Endodermal cell (in vitro differentiated cells): ENCODE measurements around the gene UNC13B. TPM values are rescaled to one million over a fixed set of nuclear protein-coding genes. Genes with fewer than 3 reads are reported as not detected.

ENCODE experiments used
- DNase-seq: peaks from one replicate; pipeline ENCODE4 v3.0.0-alpha.2; 2017
- H3K27ac ChIP-seq: 2 replicates; pipeline ENCODE4 v1.5.1; 2013; ENCODE audit warnings: mild to moderate bottlenecking, low read depth, low read length, moderate library complexity
- H3K27me3 ChIP-seq: 2 replicates; pipeline ENCODE4 v1.6.1; 2013; ENCODE audit warnings: mild to moderate bottlenecking, low read length, moderate library complexity; ENCODE audit not compliant: insufficient read depth, control insufficient read depth, poor library complexity, severe bottlenecking
- H3K36me3 ChIP-seq: 2 replicates; pipeline ENCODE4 v1.7.0; 2013; ENCODE audit warnings: mild to moderate bottlenecking, low read length, moderate library complexity; ENCODE audit not compliant: control insufficient read depth, insufficient read depth
- H3K4me1 ChIP-seq: one replicate; pipeline ENCODE4 v1.7.0; 2013; ENCODE audit warnings: low read length; ENCODE audit not compliant: control insufficient read depth, insufficient read depth
- H3K4me3 ChIP-seq: 2 replicates; pipeline ENCODE4 v1.5.1; 2013; ENCODE audit warnings: mild to moderate bottlenecking, low read length, moderate library complexity
- H3K9ac ChIP-seq: 2 replicates; pipeline ENCODE4 v1.6.1; 2013; ENCODE audit warnings: mild to moderate bottlenecking, low read length, moderate library complexity; ENCODE audit not compliant: poor library complexity, severe bottlenecking; ENCODE audit errors: extremely low read depth
- H3K9me3 ChIP-seq: 2 replicates; pipeline ENCODE4 v1.6.1; 2013; ENCODE audit warnings: mild to moderate bottlenecking, low read length, moderate library complexity; ENCODE audit not compliant: control insufficient read depth
- H3K27ac Mint-ChIP-seq: 2 replicates; pipeline ENCODE4 v1.8.0; 2020; ENCODE audit warnings: mixed read lengths
- H3K27me3 Mint-ChIP-seq: 2 replicates; pipeline ENCODE4 v1.8.0; 2021; ENCODE audit warnings: mild to moderate bottlenecking, mixed read lengths; ENCODE audit not compliant: insufficient read depth
- H3K36me3 Mint-ChIP-seq: 2 replicates; pipeline ENCODE4 v1.8.0; 2020; ENCODE audit warnings: low read depth, mixed read lengths
- H3K4me1 Mint-ChIP-seq: 2 replicates; pipeline ENCODE4 v1.8.0; 2020; ENCODE audit warnings: mixed read lengths
- H3K4me3 Mint-ChIP-seq: 2 replicates; pipeline ENCODE4 v1.8.0; 2020; ENCODE audit warnings: mild to moderate bottlenecking, moderate library complexity, mixed read lengths
- H3K9me3 Mint-ChIP-seq: 2 replicates; pipeline ENCODE4 v1.8.0; 2020; ENCODE audit warnings: mild to moderate bottlenecking, mixed read lengths
- CTCF ChIP-seq: fragments of 200-600 bp; sonication (generic); conservative IDR thresholded peaks from 2 replicates; pipeline ENCODE4 v1.5.0; 2021; ENCODE audit warnings: antibody characterized with exemption, mild to moderate bottlenecking
- WGBS, 2 experiments: methylation state at CpG; one replicate each; pipeline versions ENCODE4 v1.1.5 to v1.1.7; 2013; ENCODE audit warnings: missing lambda C conversion rate in 2 of 2, mixed read lengths in 1 of 2; ENCODE audit not compliant: insufficient coverage in 1 of 2, insufficient read length in 1 of 2; 5-methylcytosine and 5-hydroxymethylcytosine counted together
- total RNA-seq, 2 donors: library from RNA; stranded (reverse); fragmentation: NEBNext Ultra II Directional in 1 of 2; extraction: Animal tissue kit (Norgen Biotek cat#: 25700) in 1 of 2; gene quantifications; 2 replicates in 1 of 2; 3 replicates in 1 of 2; pipeline ENCODE4 v1.2.1, GENCODE V29; 2021

UNC13B gene
- total RNA-seq, 2 donors from 2014 or later, result 53.9 to 57.2 TPM

GRCh38 chr9:35158501-35159280, 3.1 kb upstream of the UNC13B start:
- H3K27me3 Mint-ChIP-seq, result no peaks in the 10 kb centered on the region
- peaks cover 12% of the 10 kb centered on the region for H3K36me3 Mint-ChIP-seq
- Histone ChIP-seq H3K9me3 (peaks cover 26% of the 10 kb centered on the region), H3K27ac (no peak overlapping the region), H3K4me1 (no peaks in the 10 kb centered on the region), H3K27me3 (no peaks in the 10 kb centered on the region), H3K36me3 (no peaks in the 10 kb centered on the region), H3K4me3 (no peak overlapping the region), H3K9ac (no peak overlapping the region)
- no peak overlapping the region for H3K27ac Mint-ChIP-seq
- no peak for DNase-seq
- peaks cover 17% of the 10 kb centered on the region for H3K4me1 Mint-ChIP-seq
- H3K4me3 Mint-ChIP-seq, result no peak overlapping the region
- no peak for TF ChIP-seq CTCF
- 74 to 84% methylated on average over 5 to 10 of the region's 10 CpGs for WGBS, 2 experiments
- H3K9me3 Mint-ChIP-seq, result peaks cover 14% of the 10 kb centered on the region

- Histone ChIP-seq H3K9ac (peak overlapping the region; percentile 51), H3K9me3 (peaks cover 12% of the 10 kb centered on the region), H3K36me3 (no peaks in the 10 kb centered on the region), H3K27me3 (no peaks in the 10 kb centered on the region), H3K4me3 (peak overlapping the region; percentile 99), H3K27ac (peak overlapping the region; percentile 2), H3K4me1 (no peaks in the 10 kb centered on the region)
- TF ChIP-seq CTCF, result no peak
- H3K36me3 Mint-ChIP-seq, result peaks cover 4% of the 10 kb centered on the region
- peaks cover 14% of the 10 kb centered on the region for H3K9me3 Mint-ChIP-seq
- DNase-seq, result no peak
- H3K27me3 Mint-ChIP-seq, result no peaks in the 10 kb centered on the region
- peaks cover 17% of the 10 kb centered on the region for H3K4me1 Mint-ChIP-seq
- H3K27ac Mint-ChIP-seq, result peak overlapping the region; percentile 96
- peak overlapping the region; percentile 95 for H3K4me3 Mint-ChIP-seq
- WGBS, 2 experiments, result 27 to 49% methylated on average over 5 to 11 of the region's 11 CpGs
Observed at GRCh38 chr9:35162605-35163315, 951 bp downstream of the UNC13B start.

GRCh38 chr9:35163413-35163812, 1.6 kb downstream of the UNC13B start:
- no peaks in the 10 kb centered on the region for H3K27me3 Mint-ChIP-seq
- Histone ChIP-seq H3K27me3 (no peaks in the 10 kb centered on the region), H3K9ac (no peak overlapping the region), H3K9me3 (peaks cover 6% of the 10 kb centered on the region), H3K27ac (no peak overlapping the region), H3K4me3 (peak overlapping the region; percentile 99), H3K36me3 (no peaks in the 10 kb centered on the region), H3K4me1 (no peaks in the 10 kb centered on the region)
- peaks cover 11% of the 10 kb centered on the region for H3K9me3 Mint-ChIP-seq
- peak overlapping the region; percentile 95 for H3K4me3 Mint-ChIP-seq
- peaks cover 17% of the 10 kb centered on the region for H3K4me1 Mint-ChIP-seq
- TF ChIP-seq CTCF, result no peak
- no peak overlapping the region for H3K27ac Mint-ChIP-seq
- H3K36me3 Mint-ChIP-seq, result peaks cover 4% of the 10 kb centered on the region
- 84 to 90% methylated on average over 2 to 3 of the region's 3 CpGs for WGBS, 2 experiments
- no peak for DNase-seq
